Smooth muscle cell (in vitro differentiated cells): Measurements from ENCODE around the gene AKAP8L. TPM values are rescaled to one million over a fixed set of nuclear protein-coding genes. Genes with fewer than 3 reads are reported as not detected.

Experiments
- DNase-seq: peaks from one replicate; lab custom pipeline; 2025; ENCODE audit not compliant: unreplicated experiment; lab: John Stamatoyannopoulos, UW
- H2AFZ ChIP-seq: fragments of 200-600 bp; sonication (generic); 2 replicates; pipeline ENCODE4 v1.6.0; 2016; ENCODE audit warnings: antibody characterized with exemption, low read depth, mild to moderate bottlenecking
- H3F3A ChIP-seq: fragments of 200-600 bp; sonication (generic); 2 replicates; pipeline ENCODE4 v1.6.0; 2017; ENCODE audit warnings: antibody characterized with exemption, low read depth
- H3K27ac ChIP-seq: fragments of 200-600 bp; sonication (generic); 2 replicates; pipeline ENCODE4 v1.5.1; 2016; ENCODE audit warnings: low read depth, mild to moderate bottlenecking
- H3K27me3 ChIP-seq: fragments of 200-600 bp; sonication (generic); 2 replicates; pipeline ENCODE4 v1.6.1; 2016; ENCODE audit warnings: low read depth, mild to moderate bottlenecking
- H3K36me3 ChIP-seq: fragments of 200-600 bp; sonication (generic); 2 replicates; pipeline ENCODE4 v1.5.1; 2016; ENCODE audit warnings: low read depth
- H3K4me1 ChIP-seq: fragments of 200-600 bp; sonication (generic); 2 replicates; pipeline ENCODE4 v1.5.1; 2016; ENCODE audit warnings: low read depth
- H3K4me2 ChIP-seq: fragments of 200-600 bp; sonication (generic); 2 replicates; pipeline ENCODE4 v1.6.0; 2016; ENCODE audit warnings: mild to moderate bottlenecking
- H3K4me3 ChIP-seq: fragments of 200-600 bp; sonication (generic); 2 replicates; pipeline ENCODE4 v1.5.1; 2016; ENCODE audit warnings: mild to moderate bottlenecking
- H3K79me2 ChIP-seq: fragments of 200-600 bp; sonication (generic); 2 replicates; pipeline ENCODE4 v1.6.0; 2016; ENCODE audit warnings: low read depth, mild to moderate bottlenecking
- H3K9ac ChIP-seq: fragments of 200-600 bp; sonication (generic); 2 replicates; pipeline ENCODE4 v1.6.0; 2016; ENCODE audit warnings: low read depth
- H3K9me3 ChIP-seq: fragments of 200-600 bp; sonication (generic); replicated peaks from 2 replicates; pipeline ENCODE4 v1.5.1; 2016; ENCODE audit warnings: low read depth
- H4K20me1 ChIP-seq: fragments of 200-600 bp; sonication (generic); 2 replicates; pipeline ENCODE4 v1.6.0; 2016; ENCODE audit warnings: low read depth
- CTCF ChIP-seq: fragments of 200-600 bp; sonication (generic); IDR thresholded peaks from 2 replicates; pipeline ENCODE4 v1.5.1; 2017; ENCODE audit warnings: borderline replicate concordance, mild to moderate bottlenecking, antibody characterized with exemption; ENCODE audit not compliant: insufficient read depth, poor library complexity, severe bottlenecking
- WGBS: methylation state at CpG from one replicate; pipeline ENCODE4 v1.1.7; 2016; ENCODE audit warnings: low lambda C conversion rate; 5-methylcytosine and 5-hydroxymethylcytosine counted together
- polyA plus RNA-seq: library from polyadenylated mRNA; unstranded; fragments of >200 nt; fragmentation: Nextera tagmentation; extraction: Ambion mirVana; gene quantifications from 2 replicates; pipeline ENCODE4 v1.2.1, GENCODE V29; 2016
- total RNA-seq: library from RNA; depleted of rRNA; stranded (reverse); fragments of >200 nt; gene quantifications from 2 replicates; pipeline ENCODE4 v1.2.3, GENCODE V29; 2014

AKAP8L gene
- total and polyA plus RNA-seq, 2 experiments from 2014 or later = 61.9 to 105 TPM

DNA sequence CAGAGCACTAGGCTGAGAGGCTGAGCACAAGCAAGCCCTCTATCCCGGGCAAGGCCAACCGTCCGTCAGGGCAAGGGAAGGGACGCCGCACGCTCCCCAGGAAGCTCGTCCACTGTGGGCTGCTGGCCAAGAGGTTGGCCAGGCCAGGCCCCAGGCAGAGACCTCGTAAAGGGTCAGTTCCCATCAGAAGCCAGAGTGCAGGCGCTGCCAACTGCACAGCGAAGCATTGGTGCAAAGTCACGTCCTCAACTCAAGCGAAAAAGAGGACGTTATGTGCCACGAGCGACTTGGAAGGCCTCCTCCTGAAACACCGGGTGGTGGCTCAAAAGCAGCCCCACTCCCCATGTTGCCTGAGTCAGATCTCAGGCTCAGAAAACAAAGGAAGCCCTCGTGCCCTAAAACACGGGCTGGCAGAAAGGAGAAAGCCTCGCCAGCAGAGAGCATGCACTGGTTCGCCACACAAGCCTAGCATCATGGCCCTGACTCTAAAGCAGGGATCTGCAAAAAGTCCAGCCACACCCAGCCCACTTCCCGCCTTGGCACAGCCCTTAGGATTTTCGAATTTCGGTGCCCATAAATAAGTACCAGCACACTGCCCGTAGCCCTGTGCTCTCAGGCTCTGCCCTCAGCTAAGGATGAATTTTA, 43.9 kb downstream of the AKAP8L start:
- Histone ChIP-seq H3K4me1 (no peaks in the 10 kb centered on the region), H3K79me2 (peaks cover 66% of the 10 kb centered on the region), H3K27ac (no peak overlapping the region), H3K27me3 (no peaks in the 10 kb centered on the region), H3F3A (peaks cover 7% of the 10 kb centered on the region), H3K9ac (no peak overlapping the region), H3K4me3 (no peak overlapping the region), H3K36me3 (no peaks in the 10 kb centered on the region), H3K9me3 (no peaks in the 10 kb centered on the region), H4K20me1 (peaks cover 83% of the 10 kb centered on the region), H3K4me2 (no peak overlapping the region), H2AFZ (no peak overlapping the region)
- DNase-seq = no peak
- WGBS = 95% methylated on average over 24 of the region's 24 CpGs
- no peak for TF ChIP-seq CTCF

DNA sequence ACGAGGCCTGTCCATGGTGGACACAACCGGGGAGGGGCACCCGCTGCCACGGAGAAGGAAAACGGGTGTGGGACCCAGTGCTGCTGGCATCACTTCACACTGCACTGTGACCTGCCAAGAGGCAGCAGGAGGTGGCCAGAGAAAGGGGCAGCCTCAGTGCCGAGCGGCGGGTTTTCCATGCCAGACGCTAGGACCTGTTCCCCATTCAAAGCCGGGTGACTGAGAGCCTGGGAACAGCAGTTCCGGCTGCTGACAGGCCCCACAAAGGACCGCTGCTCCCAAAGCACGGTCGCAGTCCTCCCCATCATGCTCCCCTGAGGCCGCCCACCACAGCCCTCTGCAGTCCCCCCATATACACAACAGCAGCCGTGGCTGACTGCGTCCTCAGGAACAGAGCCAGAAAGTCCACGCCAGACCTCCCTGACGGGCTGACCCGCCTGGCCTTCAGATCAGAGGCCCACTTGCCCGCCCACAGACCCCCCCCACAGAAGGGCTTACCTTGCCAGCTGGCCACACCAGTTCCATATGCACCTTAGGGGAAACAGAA, 44.6 kb downstream of the AKAP8L start:
- Histone ChIP-seq H3K9ac (no peak overlapping the region), H4K20me1 (peaks cover 83% of the 10 kb centered on the region), H2AFZ (no peak overlapping the region), H3K27ac (no peak overlapping the region), H3K36me3 (no peaks in the 10 kb centered on the region), H3K79me2 (peaks cover 66% of the 10 kb centered on the region), H3K27me3 (no peaks in the 10 kb centered on the region), H3F3A (peaks cover 7% of the 10 kb centered on the region), H3K4me1 (no peaks in the 10 kb centered on the region), H3K9me3 (no peaks in the 10 kb centered on the region), H3K4me2 (no peak overlapping the region), H3K4me3 (no peak overlapping the region)
- 98% methylated on average over 21 of the region's 21 CpGs for WGBS
- no peak for DNase-seq
- TF ChIP-seq CTCF = no peak

DNA sequence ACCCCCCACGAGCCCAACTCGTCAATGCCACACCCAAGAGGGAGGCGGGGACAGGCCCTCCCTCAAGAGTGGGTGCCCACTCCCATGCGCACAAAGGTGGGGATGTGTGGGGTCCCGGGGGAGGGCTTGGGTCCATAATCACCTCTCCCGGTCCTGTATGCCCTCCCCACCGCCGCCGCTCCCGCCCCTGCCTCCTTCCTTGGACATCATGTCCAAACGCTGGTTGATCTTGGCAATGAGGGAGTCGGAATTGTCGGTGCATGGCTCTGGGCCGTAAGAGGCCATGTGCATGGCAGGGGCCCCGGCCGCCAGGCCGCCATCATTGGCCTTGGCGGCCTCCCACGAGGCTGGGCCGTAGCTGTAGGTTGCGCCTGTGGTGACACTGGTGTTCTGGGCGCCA, 45.1 kb downstream of the AKAP8L start:
- Histone ChIP-seq H3K9ac (no peak overlapping the region), H3K36me3 (no peaks in the 10 kb centered on the region), H3K4me1 (no peaks in the 10 kb centered on the region), H3K9me3 (no peaks in the 10 kb centered on the region), H3K27ac (no peak overlapping the region), H3K79me2 (peaks cover 62% of the 10 kb centered on the region), H2AFZ (no peak overlapping the region), H3F3A (peaks cover 6% of the 10 kb centered on the region), H3K4me3 (no peak overlapping the region), H3K27me3 (no peaks in the 10 kb centered on the region), H3K4me2 (no peak overlapping the region), H4K20me1 (peaks cover 81% of the 10 kb centered on the region)
- no peak for TF ChIP-seq CTCF
- WGBS = 97% methylated on average over 21 of the region's 22 CpGs
- DNase-seq = no peak

GRCh38 chr19:15372891-15373301, 45.9 kb downstream of the AKAP8L start:
- 98% methylated on average over 28 of the region's 30 CpGs for WGBS
- Histone ChIP-seq H3K4me2 (no peak overlapping the region), H3K4me1 (no peaks in the 10 kb centered on the region), H3K27me3 (no peaks in the 10 kb centered on the region), H3F3A (no peaks in the 10 kb centered on the region), H3K36me3 (no peaks in the 10 kb centered on the region), H2AFZ (no peak overlapping the region), H3K79me2 (peaks cover 62% of the 10 kb centered on the region), H3K27ac (peak overlapping the region; percentile 56), H3K9me3 (no peaks in the 10 kb centered on the region), H4K20me1 (peaks cover 74% of the 10 kb centered on the region), H3K9ac (no peak overlapping the region), H3K4me3 (no peak overlapping the region)
- no peak for TF ChIP-seq CTCF
- DNase-seq = no peak
